DND-41 (cell line): ENCODE data around the gene ATXN7L1.

Experiments
- ATAC-seq: fragments of 200-7000 bp; cut with Tn5 transposase; 3 replicates; pipeline ENCODE4 v1.9.1; 2021; ENCODE audit warnings: low read depth; ENCODE audit not compliant: insufficient read depth
- DNase-seq: peaks from one replicate; pipeline ENCODE4 v3.0.0-alpha.2; 2020
- H2AFZ ChIP-seq: 2 replicates; pipeline ENCODE4 v1.6.0; 2012; ENCODE audit warnings: low read depth, low read length
- H3K27ac ChIP-seq: 2 replicates; pipeline ENCODE4 v1.5.1; 2012; ENCODE audit warnings: low read length, inconsistent platforms
- H3K27me3 ChIP-seq: fragments of 200-600 bp; sonication (generic); 2 replicates; pipeline ENCODE4 v1.6.0; 2012; ENCODE audit warnings: low read length, mild to moderate bottlenecking, inconsistent platforms; ENCODE audit not compliant: insufficient read depth, poor library complexity
- H3K36me3 ChIP-seq: 2 replicates; pipeline ENCODE4 v1.5.1; 2012; ENCODE audit warnings: low read length, inconsistent platforms; ENCODE audit not compliant: insufficient read depth
- H3K4me1 ChIP-seq: 2 replicates; pipeline ENCODE4 v1.5.1; 2012; ENCODE audit warnings: mild to moderate bottlenecking, low read length; ENCODE audit not compliant: insufficient read depth
- H3K4me2 ChIP-seq: 2 replicates; pipeline ENCODE4 v1.6.0; 2012; ENCODE audit warnings: mild to moderate bottlenecking, moderate library complexity, low read length, inconsistent platforms; ENCODE audit not compliant: insufficient read depth
- H3K4me3 ChIP-seq, 2 experiments: fragments of 200-600 bp in 1 of 2; shearing (Covaris generic) in 1 of 2; 2 replicates each; pipeline ENCODE4 v1.5.1; 2012 to 2016; ENCODE audit warnings: inconsistent platforms in 2 of 2, low read length in 2 of 2, mild to moderate bottlenecking in 2 of 2, low read depth in 1 of 2, moderate library complexity in 1 of 2
- H3K79me2 ChIP-seq: 2 replicates; pipeline ENCODE4 v1.6.0; 2012; ENCODE audit warnings: low read length, inconsistent platforms; ENCODE audit not compliant: insufficient read depth
- H3K9ac ChIP-seq: 2 replicates; pipeline ENCODE4 v1.6.0; 2012; ENCODE audit warnings: low read depth, mild to moderate bottlenecking, inconsistent platforms, low read length, moderate library complexity
- H3K9me3 ChIP-seq: 2 replicates; pipeline ENCODE4 v1.5.1; 2012; ENCODE audit warnings: low read length, moderate library complexity, mild to moderate bottlenecking, inconsistent platforms; ENCODE audit not compliant: insufficient read depth, severe bottlenecking
- H4K20me1 ChIP-seq: 2 replicates; pipeline ENCODE4 v1.6.0; 2012; ENCODE audit warnings: low read length; ENCODE audit not compliant: insufficient read depth
- EZH2 ChIP-seq: IDR thresholded peaks from 3 replicates; pipeline ENCODE4 v1.6.1; 2012; ENCODE audit warnings: borderline replicate concordance, low read depth, mild to moderate bottlenecking, moderate library complexity, low read length, inconsistent platforms; ENCODE audit not compliant: severe bottlenecking
- TF ChIP-seq, protein P1 (sequence below): IDR thresholded peaks from 2 replicates; pipeline ENCODE4 v1.5.1; 2012; ENCODE audit warnings: borderline replicate concordance, low read length, moderate library complexity, mild to moderate bottlenecking; ENCODE audit not compliant: poor library complexity, severe bottlenecking; ENCODE audit errors: extremely low read depth

ATXN7L1 gene

DNA sequence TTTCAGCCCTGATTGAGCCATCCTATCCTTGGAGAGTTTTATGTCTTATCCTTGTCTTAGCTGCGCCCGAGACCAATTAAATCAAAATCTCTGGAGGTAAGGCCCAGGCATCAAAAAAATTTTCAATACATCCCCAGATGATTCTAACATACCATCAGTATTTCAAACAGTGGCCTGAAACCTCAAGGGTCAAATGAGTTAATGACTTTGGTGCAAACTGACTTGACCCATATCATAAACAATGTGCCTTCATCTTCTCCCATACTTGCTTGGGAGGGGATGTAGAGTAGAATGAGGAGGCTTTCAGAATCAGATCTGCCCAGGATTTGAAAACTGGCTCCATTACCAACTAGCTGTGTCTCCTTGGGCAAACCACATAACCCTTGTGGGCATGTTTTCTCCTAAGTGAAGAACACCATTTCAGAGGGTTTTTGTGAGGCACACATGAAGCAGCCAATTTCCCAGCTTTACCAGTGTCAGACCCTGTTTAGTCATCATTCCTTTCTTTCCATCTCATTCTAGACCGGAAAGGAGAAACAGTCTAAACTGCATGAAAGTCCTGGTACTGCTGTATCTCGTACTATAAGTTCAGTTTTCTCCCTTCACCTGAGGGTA is 35.7 kb upstream of the ATXN7L1 start:
- H3K9ac ChIP-seq = no peak overlapping the region
- no peak overlapping the region for H3K27ac ChIP-seq
- ATAC-seq (no peak), DNase-seq (no peak)
- H3K4me2 ChIP-seq = no peak overlapping the region
- no peaks in the 10 kb centered on the region for H3K79me2 ChIP-seq
- H3K27me3 ChIP-seq = peaks cover 11% of the 10 kb centered on the region
- H3K4me3 ChIP-seq = no peak overlapping the region
- no peak overlapping the region for H2AFZ ChIP-seq
- H3K9me3 ChIP-seq = no peaks in the 10 kb centered on the region
- H3K4me1 ChIP-seq = no peaks in the 10 kb centered on the region
- no peaks in the 10 kb centered on the region for H4K20me1 ChIP-seq
- TF ChIP-seq, protein P1, sequence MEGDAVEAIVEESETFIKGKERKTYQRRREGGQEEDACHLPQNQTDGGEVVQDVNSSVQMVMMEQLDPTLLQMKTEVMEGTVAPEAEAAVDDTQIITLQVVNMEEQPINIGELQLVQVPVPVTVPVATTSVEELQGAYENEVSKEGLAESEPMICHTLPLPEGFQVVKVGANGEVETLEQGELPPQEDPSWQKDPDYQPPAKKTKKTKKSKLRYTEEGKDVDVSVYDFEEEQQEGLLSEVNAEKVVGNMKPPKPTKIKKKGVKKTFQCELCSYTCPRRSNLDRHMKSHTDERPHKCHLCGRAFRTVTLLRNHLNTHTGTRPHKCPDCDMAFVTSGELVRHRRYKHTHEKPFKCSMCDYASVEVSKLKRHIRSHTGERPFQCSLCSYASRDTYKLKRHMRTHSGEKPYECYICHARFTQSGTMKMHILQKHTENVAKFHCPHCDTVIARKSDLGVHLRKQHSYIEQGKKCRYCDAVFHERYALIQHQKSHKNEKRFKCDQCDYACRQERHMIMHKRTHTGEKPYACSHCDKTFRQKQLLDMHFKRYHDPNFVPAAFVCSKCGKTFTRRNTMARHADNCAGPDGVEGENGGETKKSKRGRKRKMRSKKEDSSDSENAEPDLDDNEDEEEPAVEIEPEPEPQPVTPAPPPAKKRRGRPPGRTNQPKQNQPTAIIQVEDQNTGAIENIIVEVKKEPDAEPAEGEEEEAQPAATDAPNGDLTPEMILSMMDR = no peak
- no peak for TF ChIP-seq EZH2
- H3K36me3 ChIP-seq = no peaks in the 10 kb centered on the region

DNA sequence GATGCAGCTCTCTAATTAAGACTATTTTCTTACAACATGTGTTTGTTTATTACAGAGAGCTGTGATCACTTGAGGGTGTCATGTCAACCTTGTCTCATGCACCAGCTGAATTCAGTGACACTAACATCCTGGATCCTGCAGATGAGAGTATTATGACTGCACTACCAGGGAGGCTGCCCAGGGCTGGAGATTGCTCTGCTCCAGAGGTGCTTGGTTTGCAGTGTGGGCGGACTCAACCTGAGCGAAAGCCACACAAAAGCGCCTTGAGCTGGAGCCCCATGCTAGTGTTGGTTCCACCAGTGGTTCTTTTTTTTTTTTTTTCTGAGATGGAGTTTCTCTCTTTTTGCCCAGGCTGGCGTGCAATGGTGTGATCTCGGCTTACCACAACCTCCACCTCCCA is 33.8 kb upstream of the ATXN7L1 start:
- H3K79me2 ChIP-seq = no peaks in the 10 kb centered on the region
- no peak overlapping the region for H2AFZ ChIP-seq
- no peaks in the 10 kb centered on the region for H3K36me3 ChIP-seq
- TF ChIP-seq, protein P1 = no peak
- no peak overlapping the region for H3K4me2 ChIP-seq
- no peak for DNase-seq
- H3K27me3 ChIP-seq = peaks cover 18% of the 10 kb centered on the region
- H3K9me3 ChIP-seq = no peaks in the 10 kb centered on the region
- H4K20me1 ChIP-seq = no peaks in the 10 kb centered on the region
- H3K4me3 ChIP-seq = no peak overlapping the region
- no peak overlapping the region for H3K9ac ChIP-seq
- H3K27ac ChIP-seq = no peak overlapping the region
- H3K4me1 ChIP-seq = no peaks in the 10 kb centered on the region
- ATAC-seq = no peak

DNA sequence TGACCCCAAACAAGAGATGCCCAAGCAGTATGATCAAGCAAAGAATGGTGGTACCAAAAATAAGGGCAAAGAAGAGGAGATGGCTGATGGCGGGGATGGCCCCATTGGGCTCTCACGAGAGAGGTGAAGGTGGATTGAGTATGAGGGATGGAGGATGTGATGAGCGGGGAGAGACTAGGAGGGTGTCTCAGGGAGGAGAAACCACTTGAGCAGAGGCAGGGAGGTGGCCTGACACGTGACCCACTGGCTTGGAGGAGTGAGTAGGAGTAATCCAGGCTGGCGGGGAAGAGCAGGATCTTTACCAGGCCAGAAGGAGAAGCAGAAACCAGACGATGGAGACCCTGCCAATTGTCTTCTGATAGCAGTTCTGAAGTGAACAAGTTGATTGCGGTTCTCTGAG is 33.3 kb upstream of the ATXN7L1 start:
- no peak for ATAC-seq
- no peak for DNase-seq
- no peak overlapping the region for H3K27ac ChIP-seq
- H3K4me1 ChIP-seq = no peaks in the 10 kb centered on the region
- no peaks in the 10 kb centered on the region for H3K79me2 ChIP-seq
- peaks cover 14% of the 10 kb centered on the region for H3K27me3 ChIP-seq
- H3K9me3 ChIP-seq = no peaks in the 10 kb centered on the region
- H2AFZ ChIP-seq = no peak overlapping the region
- no peaks in the 10 kb centered on the region for H4K20me1 ChIP-seq
- no peak overlapping the region for H3K4me2 ChIP-seq
- no peak overlapping the region for H3K4me3 ChIP-seq
- no peak for TF ChIP-seq EZH2
- TF ChIP-seq, protein P1 = no peak
- H3K9ac ChIP-seq = no peak overlapping the region
- no peaks in the 10 kb centered on the region for H3K36me3 ChIP-seq
